SK-MEL-5 (cell line): Measurements from ENCODE around the gene ABCA2. TPM values are rescaled to one million over a fixed set of nuclear protein-coding genes. Genes with fewer than 3 reads are reported as not detected.

Source experiments
- DNase-seq: peaks from one replicate; pipeline ENCODE4 v3.0.0-alpha.2; 2016; ENCODE audit warnings: low read depth, low spot score
- in situ Hi-C: cut with HindIII; loops from 2 replicates; pipeline ENCODE4 v1.10.0; 2016; ENCODE audit warnings: low sequenced_read_pairs, high pct_unique_total_duplicates, low pct_unique_long_range_greater_than_20kb
- total RNA-seq: library from RNA; depleted of rRNA; stranded (reverse); fragments of >200 nt; shearing (Covaris generic); gene quantifications from 2 replicates; pipeline ENCODE4 v1.2.3, GENCODE V29; 2014

Gene ABCA2
- total RNA-seq, 1 experiment from 2014 or later, result 8.6 TPM

- in situ Hi-C loops, result no loop called here
- no peak for DNase-seq
Observed at GRCh38 chr9:136969150-136969549, 58.9 kb downstream of the ABCA2 start.

- DNase-seq, result no peak
- in situ Hi-C loops, result no loop called here
Observed at GRCh38 chr9:136968333-136969127, 59.5 kb downstream of the ABCA2 start.

GRCh38 chr9:136965771-136966484, 62.1 kb downstream of the ABCA2 start:
- in situ Hi-C loops, result no loop called here
- peak; percentile 78 for DNase-seq

- in situ Hi-C loops, result no loop called here
- DNase-seq, result no peak
Observed at GRCh38 chr9:136964833-136965422, 63.1 kb downstream of the ABCA2 start.

- in situ Hi-C loops, result no loop called here
- DNase-seq, result no peak
Observed at GRCh38 chr9:136964171-136964689, 63.8 kb downstream of the ABCA2 start.

GRCh38 chr9:136963751-136964150, 64.3 kb downstream of the ABCA2 start:
- in situ Hi-C loops, result no loop called here
- DNase-seq, result no peak

GRCh38 chr9:136963341-136963740, 64.7 kb downstream of the ABCA2 start:
- in situ Hi-C loops, result no loop called here
- DNase-seq, result no peak

GRCh38 chr9:136962701-136963248, 65.3 kb downstream of the ABCA2 start:
- DNase-seq, result no peak
- in situ Hi-C loops, result no loop called here

- no peak for DNase-seq
- in situ Hi-C loops, result no loop called here
Observed at GRCh38 chr9:136962163-136962562, 65.9 kb downstream of the ABCA2 start.

- no peak for DNase-seq
- in situ Hi-C loops, result no loop called here
Observed at GRCh38 chr9:136961279-136962065, 66.6 kb downstream of the ABCA2 start.

GRCh38 chr9:136960938-136961275, 67.1 kb downstream of the ABCA2 start:
- no peak for DNase-seq
- in situ Hi-C loops, result no loop called here

- in situ Hi-C loops, result no loop called here
- no peak for DNase-seq
Observed at GRCh38 chr9:136960212-136960937, 67.7 kb downstream of the ABCA2 start.

GRCh38 chr9:136958898-136959850, 68.9 kb downstream of the ABCA2 start:
- no peak for DNase-seq
- in situ Hi-C loops, result no loop called here

- no peak for DNase-seq
- in situ Hi-C loops, result no loop called here
Observed at GRCh38 chr9:136958473-136958872, 69.6 kb downstream of the ABCA2 start.

- DNase-seq, result no peak
- in situ Hi-C loops, result no loop called here
Observed at GRCh38 chr9:136957901-136958300, 70.1 kb downstream of the ABCA2 start.

GRCh38 chr9:136957461-136957860, 70.6 kb downstream of the ABCA2 start:
- in situ Hi-C loops, result no loop called here
- DNase-seq, result no peak
